ENCODE measurements around the gene TULP4. TPM values are rescaled to one million over a fixed set of nuclear protein-coding genes. Genes with fewer than 3 reads are reported as not detected.
"Not testable (repeated sequence)": the region's sequence is repeated elsewhere in the genome, so short reads cannot be mapped to it uniquely, and the experiment has no call there.

Gene TULP4
- polyA plus RNA-seq, 6 donors from 2014 or later, result 8.1 to 42.3 (median 39.1) TPM

DNA sequence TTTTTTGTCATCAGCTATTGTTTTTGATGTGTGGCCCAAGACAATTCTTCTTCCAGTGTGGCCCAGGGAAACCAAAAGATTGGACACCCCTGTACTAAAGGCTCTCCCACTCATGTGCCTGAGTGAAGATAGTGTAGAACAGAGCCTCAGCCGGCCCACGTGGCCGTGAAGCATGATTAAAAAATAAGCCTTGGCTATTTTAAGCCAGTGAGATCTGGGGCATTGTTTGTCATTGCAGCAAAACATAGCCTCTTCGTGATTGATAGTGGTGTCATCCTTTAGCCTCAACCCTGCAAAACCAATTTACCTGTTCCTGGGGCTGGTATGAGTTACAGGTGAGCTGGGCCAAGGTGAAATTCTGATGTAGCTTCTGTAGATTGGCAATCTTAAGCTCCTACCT, 85.3 kb downstream of the TULP4 start:
- H3K27me3 Mint-ChIP-seq, result no peaks in the 10 kb centered on the region
- DNase-seq (no peak), ATAC-seq (ENCODE audit: low read depth in 2 of 2) (no peak)
- H3K4me3 Mint-ChIP-seq, result no peak overlapping the region
- H3K9me3 Mint-ChIP-seq, result peaks cover 0 to 11% (median 5%) of the 10 kb centered on the region in 7 donors
- H3K4me1 Mint-ChIP-seq, result peaks cover 21 to 61% (median 42%) of the 10 kb centered on the region in 3 donors
- H3K27ac Mint-ChIP-seq, result no peak overlapping the region
- peaks cover 6 to 13% of the 10 kb centered on the region in 2 donors for H3K36me3 Mint-ChIP-seq

GRCh38 chr6:158398252-158399024, 86.2 kb downstream of the TULP4 start:
- Mint-ChIP-seq H3K4me1 (peaks cover 21 to 61% (median 42%) of the 10 kb centered on the region in 3 donors), H3K27ac (peak overlapping the region in 5 of 6 donors; percentile 15 to 37 (median 26)), H3K4me3 (no peak overlapping the region), H3K36me3 (peaks cover 6 to 11% of the 10 kb centered on the region in 2 donors), H3K9me3 (peaks cover 0 to 8% (median under 1%) of the 10 kb centered on the region in 7 donors), H3K27me3 (no peaks in the 10 kb centered on the region)
- ATAC-seq (ENCODE audit: low read depth in 2 of 2) (no peak), DNase-seq (no peak)

DNA sequence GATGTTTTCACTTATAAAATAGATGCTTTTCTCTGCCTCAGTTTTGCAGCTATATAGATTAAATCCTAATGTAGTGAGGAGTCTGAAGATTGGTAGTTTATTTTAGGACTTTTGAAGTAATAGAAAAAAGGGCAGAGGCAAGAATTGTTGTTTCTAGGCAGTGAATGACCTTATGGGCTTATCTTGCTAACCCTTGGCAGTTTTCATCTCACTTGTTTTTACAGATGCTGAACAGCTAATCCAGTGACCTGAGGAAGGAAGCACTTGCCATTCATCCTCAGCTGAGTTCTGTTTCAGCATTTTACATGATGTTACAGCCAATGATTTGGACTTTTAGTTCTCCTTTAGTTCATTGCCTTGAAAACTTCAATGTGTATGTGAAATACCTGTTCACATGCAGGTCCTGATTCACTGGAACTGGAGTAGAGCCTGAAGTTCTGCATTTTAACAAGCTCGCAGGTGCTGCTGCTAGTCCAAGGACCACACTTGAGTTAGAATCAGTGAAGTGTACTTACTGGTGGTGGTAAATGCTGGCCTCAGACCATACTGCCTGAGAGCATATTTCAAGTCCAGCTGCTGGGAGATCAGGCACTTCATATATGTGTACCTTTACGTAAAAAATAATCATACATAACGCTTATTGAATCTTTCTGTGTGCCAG, 86.9 kb downstream of the TULP4 start:
- Mint-ChIP-seq H3K9me3 (peaks cover 0 to 2% (median 0%) of the 10 kb centered on the region in 7 donors), H3K4me1 (peaks cover 16 to 54% (median 40%) of the 10 kb centered on the region in 3 donors)

GRCh38 chr6:158402184-158402583, 89.9 kb downstream of the TULP4 start:
- Mint-ChIP-seq H3K9me3 (no peaks in the 10 kb centered on the region), H3K27ac (no peak overlapping the region), H3K27me3 (no peaks in the 10 kb centered on the region), H3K4me1 (peaks cover 12 to 32% (median 26%) of the 10 kb centered on the region in 3 donors), H3K36me3 (no peaks in the 10 kb centered on the region), H3K4me3 (no peak overlapping the region)
- DNase-seq, result no peak
- ATAC-seq (ENCODE audit: low read depth in 2 of 2), result no peak

More for the DNA sequence above, 86.9 kb downstream of the TULP4 start:
- Mint-ChIP-seq H3K36me3 (peaks cover 1 to 4% of the 10 kb centered on the region in 2 donors), H3K27ac (peak overlapping the region in 3 of 6 donors; percentile 3 to 26 (median 22)), H3K4me3 (no peak overlapping the region), H3K27me3 (no peaks in the 10 kb centered on the region)
- DNase-seq (no peak), ATAC-seq (ENCODE audit: low read depth in 2 of 2) (peak in 1 of 2 donors; percentile 33)

- peaks cover 10 to 28% (median 20%) of the 10 kb centered on the region in 3 donors for H3K4me1 Mint-ChIP-seq
- not testable (repeated sequence) for H3K4me3 Mint-ChIP-seq; ATAC-seq (ENCODE audit: low read depth in 2 of 2); H3K27me3 Mint-ChIP-seq; DNase-seq; H3K9me3 Mint-ChIP-seq; H3K36me3 Mint-ChIP-seq
- peak overlapping the region in 1 of 6 donors; percentile 30 for H3K27ac Mint-ChIP-seq
These were observed 93.1 kb downstream of the TULP4 start for GRCh38 chr6:158405321-158405831.

- Mint-ChIP-seq H3K27me3 (no peaks in the 10 kb centered on the region), H3K9me3 (no peaks in the 10 kb centered on the region), H3K27ac (peak overlapping the region in 2 of 6 donors; percentile 33 to 54), H3K4me1 (peaks cover 10 to 26% (median 18%) of the 10 kb centered on the region in 3 donors), H3K4me3 (no peak overlapping the region), H3K36me3 (no peaks in the 10 kb centered on the region)
- no peak for ATAC-seq (ENCODE audit: low read depth in 2 of 2)
- DNase-seq, result no peak
These were observed 93.7 kb downstream of the TULP4 start for GRCh38 chr6:158405933-158406332.

DNA sequence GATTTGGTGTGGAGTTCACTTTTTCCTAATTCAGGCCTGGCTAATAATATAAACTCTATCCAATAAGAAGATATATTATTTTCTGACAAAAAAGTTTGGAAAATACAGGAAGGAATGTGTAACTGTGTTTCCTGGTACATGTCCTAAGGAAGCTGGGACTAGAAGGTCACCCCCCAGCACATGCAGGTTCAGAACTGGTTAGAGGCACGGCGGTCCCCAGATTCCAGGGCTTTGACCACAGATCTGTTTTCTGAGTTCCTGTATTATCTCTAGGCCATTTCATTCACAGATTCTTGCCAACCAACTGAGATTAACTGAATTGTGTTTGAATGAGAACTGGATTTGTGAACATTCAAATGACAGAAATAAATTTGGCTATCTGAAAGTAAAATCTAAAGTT, 94.5 kb downstream of the TULP4 start:
- DNase-seq (no peak), ATAC-seq (ENCODE audit: low read depth in 2 of 2) (no peak)
- H3K27ac Mint-ChIP-seq, result peak overlapping the region in 1 of 6 donors; percentile 54
- no peak overlapping the region for H3K4me3 Mint-ChIP-seq
- H3K27me3 Mint-ChIP-seq, result no peaks in the 10 kb centered on the region
- no peaks in the 10 kb centered on the region for H3K9me3 Mint-ChIP-seq
- H3K4me1 Mint-ChIP-seq, result peaks cover 10 to 26% (median 17%) of the 10 kb centered on the region in 3 donors
- H3K36me3 Mint-ChIP-seq, result no peaks in the 10 kb centered on the region

DNA sequence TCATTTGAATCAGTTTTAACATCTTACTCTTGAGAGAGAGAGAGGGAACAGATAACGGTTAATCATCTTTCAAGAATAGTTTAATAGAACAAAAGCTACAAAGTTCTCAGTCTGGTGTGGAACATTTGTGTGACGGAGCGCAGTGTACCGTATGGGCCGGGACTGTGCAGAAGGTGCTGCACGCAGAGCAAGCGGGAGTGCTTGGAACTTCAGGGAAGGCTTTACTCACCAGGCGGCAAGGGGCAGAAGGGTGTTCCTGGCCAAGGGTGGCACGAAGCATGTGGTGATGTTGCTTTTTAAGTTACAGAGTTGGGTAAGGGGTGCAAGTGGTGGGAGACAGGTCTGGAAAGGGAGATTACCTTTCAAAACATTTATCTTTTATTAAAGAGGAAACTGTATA, 95.7 kb downstream of the TULP4 start:
- H3K4me1 Mint-ChIP-seq, result peaks cover 10 to 26% (median 17%) of the 10 kb centered on the region in 3 donors
- no peak overlapping the region for H3K4me3 Mint-ChIP-seq
- no peaks in the 10 kb centered on the region for H3K9me3 Mint-ChIP-seq
- H3K36me3 Mint-ChIP-seq, result peaks cover 0 to 2% of the 10 kb centered on the region in 2 donors
- DNase-seq (no peak), ATAC-seq (ENCODE audit: low read depth in 2 of 2) (no peak)
- peak overlapping the region in 3 of 6 donors; percentile 36 to 71 (median 50) for H3K27ac Mint-ChIP-seq
- no peaks in the 10 kb centered on the region for H3K27me3 Mint-ChIP-seq

- Mint-ChIP-seq H3K9me3 (no peaks in the 10 kb centered on the region), H3K4me3 (no peak overlapping the region), H3K4me1 (peaks cover 10 to 26% (median 17%) of the 10 kb centered on the region in 3 donors), H3K27ac (peak overlapping the region in 1 of 6 donors; percentile 59), H3K36me3 (peaks cover 0 to 8% of the 10 kb centered on the region in 2 donors), H3K27me3 (no peaks in the 10 kb centered on the region)
- ATAC-seq (ENCODE audit: low read depth in 2 of 2) (no peak), DNase-seq (no peak)
These were observed 96.4 kb downstream of the TULP4 start for GRCh38 chr6:158408552-158409130.

DNA sequence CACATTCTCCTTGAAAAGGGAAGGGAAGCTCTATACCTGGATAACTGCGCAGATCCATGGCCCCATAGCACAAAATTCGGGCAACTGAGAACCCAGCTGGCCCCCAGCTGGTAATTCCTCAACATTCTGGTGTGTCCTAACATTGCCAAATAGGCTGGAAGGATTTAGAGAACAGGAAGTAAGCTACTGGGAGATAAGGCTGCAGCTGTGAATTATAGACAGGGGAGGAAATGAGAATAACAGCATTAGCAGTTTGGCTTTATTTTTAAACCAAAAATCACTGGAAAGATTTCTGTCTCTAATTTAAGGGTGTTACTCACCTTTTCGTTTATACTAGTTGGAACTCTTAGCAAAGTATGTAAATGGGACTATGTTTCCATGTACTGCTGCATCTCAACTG, 97.2 kb downstream of the TULP4 start:
- H3K4me1 Mint-ChIP-seq, result peaks cover 10 to 26% (median 17%) of the 10 kb centered on the region in 3 donors
- H3K27me3 Mint-ChIP-seq, result no peaks in the 10 kb centered on the region
- peaks cover 3 to 9% of the 10 kb centered on the region in 2 donors for H3K36me3 Mint-ChIP-seq
- DNase-seq (no peak), ATAC-seq (ENCODE audit: low read depth in 2 of 2) (no peak)
- no peak overlapping the region for H3K4me3 Mint-ChIP-seq
- no peaks in the 10 kb centered on the region for H3K9me3 Mint-ChIP-seq
- peak overlapping the region in 2 of 6 donors; percentile 59 to 90 for H3K27ac Mint-ChIP-seq

- peak overlapping the region in 1 of 6 donors; percentile 29 for H3K27ac Mint-ChIP-seq
- H3K27me3 Mint-ChIP-seq, result no peaks in the 10 kb centered on the region
- no peak for ATAC-seq (ENCODE audit: low read depth in 2 of 2)
- no peak overlapping the region for H3K4me3 Mint-ChIP-seq
- peaks cover 10 to 26% (median 17%) of the 10 kb centered on the region in 3 donors for H3K4me1 Mint-ChIP-seq
- peaks cover 9 to 11% of the 10 kb centered on the region in 2 donors for H3K36me3 Mint-ChIP-seq
- no peaks in the 10 kb centered on the region for H3K9me3 Mint-ChIP-seq
- no peak for DNase-seq
These were observed 98.5 kb downstream of the TULP4 start for GRCh38 chr6:158410784-158411183.

GRCh38 chr6:158411998-158412397, 99.7 kb downstream of the TULP4 start:
- Mint-ChIP-seq H3K4me1 (peaks cover 10 to 22% (median 17%) of the 10 kb centered on the region in 3 donors), H3K4me3 (no peak overlapping the region), H3K27ac (peak overlapping the region in 2 of 6 donors; percentile 15 to 57), H3K36me3 (peaks cover 15 to 17% of the 10 kb centered on the region in 2 donors), H3K9me3 (no peaks in the 10 kb centered on the region), H3K27me3 (no peaks in the 10 kb centered on the region)
- DNase-seq (no peak), ATAC-seq (ENCODE audit: low read depth in 2 of 2) (no peak)

DNA sequence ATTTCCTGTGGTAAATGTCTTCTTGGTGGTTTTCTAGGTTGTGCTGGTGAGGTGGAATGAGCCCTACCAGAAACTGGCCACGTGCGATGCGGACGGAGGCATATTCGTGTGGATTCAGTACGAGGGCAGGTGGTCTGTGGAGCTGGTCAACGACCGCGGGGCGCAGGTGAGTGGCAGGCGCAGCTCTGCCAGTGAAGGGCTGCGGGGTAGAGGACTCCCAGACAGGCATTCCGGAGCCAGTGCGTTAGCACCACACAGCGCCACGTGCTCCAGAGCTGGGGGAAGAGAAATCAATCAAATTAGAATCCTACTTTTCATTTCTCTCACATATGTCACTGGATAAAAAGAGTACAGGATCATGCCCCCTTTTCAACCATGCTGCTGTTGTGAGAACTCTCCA, 100.8 kb downstream of the TULP4 start:
- Mint-ChIP-seq H3K9me3 (no peaks in the 10 kb centered on the region), H3K4me1 (peaks cover 7 to 15% (median 14%) of the 10 kb centered on the region in 3 donors), H3K4me3 (no peak overlapping the region), H3K36me3 (peaks cover 20 to 26% of the 10 kb centered on the region in 2 donors), H3K27ac (peak overlapping the region in 1 of 6 donors; percentile 7), H3K27me3 (no peaks in the 10 kb centered on the region)
- ATAC-seq (ENCODE audit: low read depth in 2 of 2) (no peak), DNase-seq (no peak)
